ENCODE measurements around the gene TMTC2. TPM values are rescaled to one million over a fixed set of nuclear protein-coding genes. Genes with fewer than 3 reads are reported as not detected.

The TMTC2 gene
- total and polyA plus RNA-seq, 2 donors (not counting 3 experiments of a cell fraction or from before 2014, with no cell fraction given) = 4.1 to 7.8 TPM

- dilution Hi-C loops (cut with MboI; ENCODE audit: extremely low pct_ligation_motif_present, low sequenced_read_pairs) = no loop called here
- no TSS peak for BruUV-seq (replicated peaks)
Measured at GRCh38 chr12:83093426-83093825, 406.7 kb downstream of the TMTC2 start.

More at GRCh38 chr12:83093426-83093825, 406.7 kb downstream of the TMTC2 start:
- Histone ChIP-seq H3K27me3 (ENCODE audit: control insufficient read depth in 2 of 2, insufficient read depth in 2 of 2, low read length in 2 of 2) (no peaks in the 10 kb centered on the region), H3K36me3 (ENCODE audit: control insufficient read depth in 2 of 2, extremely low read depth in 1 of 2, insufficient read depth in 2 of 2, low read length in 2 of 2) (no peaks in the 10 kb centered on the region), H3K4me2 (ENCODE audit: insufficient read depth, low read length) (no peak overlapping the region), H2AFZ (ENCODE audit: low read depth, low read length) (no peak overlapping the region), H3K79me2 (ENCODE audit: control insufficient read depth, insufficient read depth, low read length) (no peaks in the 10 kb centered on the region), H3K9ac (replicated peaks; ENCODE audit: extremely low read depth, insufficient read depth, low read length) (no peak overlapping the region), H3K9me1 (replicated peaks; ENCODE audit: control insufficient read depth, extremely low read depth, insufficient read depth, low read length) (no peaks in the 10 kb centered on the region), H3K4me1 (ENCODE audit: control insufficient read depth, extremely low read depth, insufficient read depth, low read length) (no peaks in the 10 kb centered on the region), H3K4me3 (replicated peaks in 1 of 3; ENCODE audit: insufficient read depth in 1 of 3, low read depth in 1 of 3, low read length in 3 of 3) (no peak overlapping the region), H3K9me3 (replicated peaks; ENCODE audit: control insufficient read depth, insufficient read depth, low read length) (no peaks in the 10 kb centered on the region), H3K27ac (ENCODE audit: insufficient read depth, low read depth, low read length) (no peak overlapping the region), H4K20me1 (replicated peaks; ENCODE audit: control insufficient read depth, extremely low read depth, insufficient read depth, low read length) (no peaks in the 10 kb centered on the region)
- POLR2A ChIA-PET = no interaction called here
- no peak for DNase-seq (ENCODE audit: low read depth, low spot score)
- CTCF ChIA-PET = no interaction called here
- no peak for FAIRE-seq
- intact Hi-C loops (cut with micrococcal nuclease) = no loop called here
- TF ChIP-seq JUN (IDR thresholded peaks at IDR 0.05; ENCODE audit: borderline replicate concordance, insufficient read depth, insufficient read length, low read depth) (no peak), MYC (IDR thresholded peaks at IDR 0.05; ENCODE audit: low read depth, low read length) (no peak), FOS (IDR thresholded peaks at IDR 0.05; ENCODE audit: borderline replicate concordance, insufficient read depth, low read length) (no peak), EZH2 (IDR thresholded peaks at IDR 0.05; ENCODE audit: borderline replicate concordance, low read depth, low read length, severe bottlenecking) (no peak), GATA2 (IDR thresholded peaks at IDR 0.05; ENCODE audit: insufficient read depth, insufficient read length, low read depth, low read length) (no peak), POLR2AphosphoS5 (IDR thresholded peaks at IDR 0.05; ENCODE audit: insufficient read depth, low read depth, low read length) (no peak), POLR2A (IDR thresholded peaks at IDR 0.05; ENCODE audit: low read depth, low read length) (no peak)
- TF ChIP-seq, protein P1, sequence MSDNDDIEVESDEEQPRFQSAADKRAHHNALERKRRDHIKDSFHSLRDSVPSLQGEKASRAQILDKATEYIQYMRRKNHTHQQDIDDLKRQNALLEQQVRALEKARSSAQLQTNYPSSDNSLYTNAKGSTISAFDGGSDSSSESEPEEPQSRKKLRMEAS (IDR thresholded peaks at IDR 0.05; ENCODE audit: insufficient read depth, insufficient read length) = no peak
- TF ChIP-seq, protein P2, sequence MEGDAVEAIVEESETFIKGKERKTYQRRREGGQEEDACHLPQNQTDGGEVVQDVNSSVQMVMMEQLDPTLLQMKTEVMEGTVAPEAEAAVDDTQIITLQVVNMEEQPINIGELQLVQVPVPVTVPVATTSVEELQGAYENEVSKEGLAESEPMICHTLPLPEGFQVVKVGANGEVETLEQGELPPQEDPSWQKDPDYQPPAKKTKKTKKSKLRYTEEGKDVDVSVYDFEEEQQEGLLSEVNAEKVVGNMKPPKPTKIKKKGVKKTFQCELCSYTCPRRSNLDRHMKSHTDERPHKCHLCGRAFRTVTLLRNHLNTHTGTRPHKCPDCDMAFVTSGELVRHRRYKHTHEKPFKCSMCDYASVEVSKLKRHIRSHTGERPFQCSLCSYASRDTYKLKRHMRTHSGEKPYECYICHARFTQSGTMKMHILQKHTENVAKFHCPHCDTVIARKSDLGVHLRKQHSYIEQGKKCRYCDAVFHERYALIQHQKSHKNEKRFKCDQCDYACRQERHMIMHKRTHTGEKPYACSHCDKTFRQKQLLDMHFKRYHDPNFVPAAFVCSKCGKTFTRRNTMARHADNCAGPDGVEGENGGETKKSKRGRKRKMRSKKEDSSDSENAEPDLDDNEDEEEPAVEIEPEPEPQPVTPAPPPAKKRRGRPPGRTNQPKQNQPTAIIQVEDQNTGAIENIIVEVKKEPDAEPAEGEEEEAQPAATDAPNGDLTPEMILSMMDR (IDR thresholded peaks at IDR 0.05; ENCODE audit: extremely low read depth in 1 of 2, insufficient read depth in 1 of 2, low read depth in 1 of 2, low read length in 2 of 2) = no peak
